SHP77 (cell line): ENCODE measurements around the gene ASIC2.

Experiments
- DNase-seq, 2 experiments: peaks; one replicate each; lab custom pipeline; 2025; lab: John Stamatoyannopoulos, UW

ASIC2 gene

GRCh38 chr17:33242375-33243124 is 50.5 kb downstream of the ASIC2 start:
- no peak for DNase-seq

- DNase-seq, result no peak
Measured at GRCh38 chr17:33241390-33241789, 51.7 kb downstream of the ASIC2 start.

- DNase-seq, result no peak
Measured at GRCh38 chr17:33240362-33240761, 52.7 kb downstream of the ASIC2 start.

- no peak for DNase-seq
Measured at GRCh38 chr17:33239702-33240101, 53.4 kb downstream of the ASIC2 start.

GRCh38 chr17:33234930-33235685 is 58.0 kb downstream of the ASIC2 start:
- DNase-seq, result peak in 1 of 2 experiments; percentile 17

- DNase-seq, result no peak
Measured at GRCh38 chr17:33234233-33234632, 58.9 kb downstream of the ASIC2 start.

- no peak for DNase-seq
Measured at GRCh38 chr17:33233811-33234177, 59.3 kb downstream of the ASIC2 start.

GRCh38 chr17:33229499-33229898 is 63.6 kb downstream of the ASIC2 start:
- DNase-seq, result no peak

- no peak for DNase-seq
Measured at GRCh38 chr17:33229028-33229427, 64.1 kb downstream of the ASIC2 start.

GRCh38 chr17:33228548-33228947 is 64.5 kb downstream of the ASIC2 start:
- no peak for DNase-seq

- DNase-seq, result no peak
Measured at GRCh38 chr17:33227911-33228310, 65.2 kb downstream of the ASIC2 start.

GRCh38 chr17:33225994-33226393 is 67.1 kb downstream of the ASIC2 start:
- DNase-seq, result no peak

GRCh38 chr17:33225509-33225908 is 67.6 kb downstream of the ASIC2 start:
- DNase-seq, result no peak

GRCh38 chr17:33220036-33220435 is 73.1 kb downstream of the ASIC2 start:
- no peak for DNase-seq

- no peak for DNase-seq
Measured at GRCh38 chr17:33218698-33219601, 74.1 kb downstream of the ASIC2 start.

GRCh38 chr17:33217891-33218290 is 75.2 kb downstream of the ASIC2 start:
- DNase-seq, result no peak

GRCh38 chr17:33214996-33215395 is 78.1 kb downstream of the ASIC2 start:
- DNase-seq, result no peak

GRCh38 chr17:33210285-33210684 is 82.8 kb downstream of the ASIC2 start:
- DNase-seq, result no peak

- peak; percentile 76 to 78 for DNase-seq
Measured at GRCh38 chr17:33209671-33210070, 83.4 kb downstream of the ASIC2 start.

- no peak for DNase-seq
Measured at GRCh38 chr17:33207231-33207630, 85.9 kb downstream of the ASIC2 start.

GRCh38 chr17:33205552-33205951 is 87.5 kb downstream of the ASIC2 start:
- DNase-seq, result peak; percentile 55 to 74

- DNase-seq, result no peak
Measured at GRCh38 chr17:33204701-33205100, 88.4 kb downstream of the ASIC2 start.
